ENCODE measurements around the gene TMEM59L.
"Not testable (repeated sequence)": the region's sequence is repeated elsewhere in the genome, so short reads cannot be mapped to it uniquely, and the experiment has no call there.

The TMEM59L gene

GRCh38 chr19:18597809-18598660 lies 14.6 kb upstream of the TMEM59L start:
- Histone ChIP-seq H3K27ac (no peak overlapping the region), H3K4me2 (ENCODE audit: low read length) (no peak overlapping the region), H3K4me3 (ENCODE audit: low read depth, low read length) (no peak overlapping the region), H3K4me1 (peaks cover 5% of the 10 kb centered on the region), H3K36me3 (ENCODE audit: control insufficient read depth, insufficient read depth, low read length) (no peaks in the 10 kb centered on the region), H3K9ac (no peak overlapping the region), H3K79me2 (no peaks in the 10 kb centered on the region), H2AFZ (no peak overlapping the region), H3K27me3 (ENCODE audit: control insufficient read depth, insufficient read depth, low read length) (no peaks in the 10 kb centered on the region), H3K9me3 (ENCODE audit: control insufficient read depth, low read length) (no peaks in the 10 kb centered on the region)
- TF ChIP-seq CTCF (IDR thresholded peaks at IDR 0.05), result no peak

- H3K27me3 ChIP-seq (ENCODE audit: control insufficient read depth, insufficient read depth, low read length), result peaks cover 3% of the 10 kb centered on the region
- no peak overlapping the region for H3K27ac ChIP-seq
- H3K4me1 ChIP-seq, result peaks cover 5% of the 10 kb centered on the region
- H3K4me3 ChIP-seq (ENCODE audit: low read depth, low read length), result no peak overlapping the region
- no peaks in the 10 kb centered on the region for H3K79me2 ChIP-seq
- no peak overlapping the region for H3K4me2 ChIP-seq (ENCODE audit: low read length)
- H3K9me3 ChIP-seq (ENCODE audit: control insufficient read depth, low read length), result no peaks in the 10 kb centered on the region
- no peak overlapping the region for H2AFZ ChIP-seq
- H3K36me3 ChIP-seq (ENCODE audit: control insufficient read depth, insufficient read depth, low read length), result no peaks in the 10 kb centered on the region
- H3K9ac ChIP-seq, result no peak overlapping the region
- TF ChIP-seq CTCF (IDR thresholded peaks at IDR 0.05), result no peak
Observed at GRCh38 chr19:18599485-18599884, 13.2 kb upstream of the TMEM59L start.

GRCh38 chr19:18600692-18601397 lies 11.8 kb upstream of the TMEM59L start:
- H2AFZ ChIP-seq; H3K4me2 ChIP-seq (ENCODE audit: low read length); H3K4me1 ChIP-seq; H3K79me2 ChIP-seq; H3K27me3 ChIP-seq (ENCODE audit: control insufficient read depth, insufficient read depth, low read length); H3K4me3 ChIP-seq (ENCODE audit: low read depth, low read length); H3K27ac ChIP-seq; H3K36me3 ChIP-seq (ENCODE audit: control insufficient read depth, insufficient read depth, low read length); H3K9ac ChIP-seq; H3K9me3 ChIP-seq (ENCODE audit: control insufficient read depth, low read length): not testable (repeated sequence)

GRCh38 chr19:18601875-18602274 lies 10.8 kb upstream of the TMEM59L start:
- H3K4me2 ChIP-seq (ENCODE audit: low read length), result no peak overlapping the region
- no peak overlapping the region for H2AFZ ChIP-seq
- no peaks in the 10 kb centered on the region for H3K9me3 ChIP-seq (ENCODE audit: control insufficient read depth, low read length)
- H3K4me1 ChIP-seq, result no peaks in the 10 kb centered on the region
- H3K4me3 ChIP-seq (ENCODE audit: low read depth, low read length), result no peak overlapping the region
- no peak overlapping the region for H3K27ac ChIP-seq
- H3K36me3 ChIP-seq (ENCODE audit: control insufficient read depth, insufficient read depth, low read length), result no peaks in the 10 kb centered on the region
- H3K9ac ChIP-seq, result no peak overlapping the region
- H3K79me2 ChIP-seq, result no peaks in the 10 kb centered on the region
- H3K27me3 ChIP-seq (ENCODE audit: control insufficient read depth, insufficient read depth, low read length), result peaks cover 3% of the 10 kb centered on the region
- TF ChIP-seq CTCF (IDR thresholded peaks at IDR 0.05), result no peak

- Histone ChIP-seq H3K79me2 (no peaks in the 10 kb centered on the region), H3K27ac (no peak overlapping the region), H3K36me3 (ENCODE audit: control insufficient read depth, insufficient read depth, low read length) (no peaks in the 10 kb centered on the region), H3K9ac (no peak overlapping the region), H3K4me3 (ENCODE audit: low read depth, low read length) (no peak overlapping the region), H3K9me3 (ENCODE audit: control insufficient read depth, low read length) (no peaks in the 10 kb centered on the region), H2AFZ (peak overlapping the region; percentile 14), H3K4me1 (peaks cover 7% of the 10 kb centered on the region), H3K27me3 (ENCODE audit: control insufficient read depth, insufficient read depth, low read length) (peaks cover 9% of the 10 kb centered on the region), H3K4me2 (ENCODE audit: low read length) (no peak overlapping the region)
- TF ChIP-seq CTCF (IDR thresholded peaks at IDR 0.05), result no peak
Observed at GRCh38 chr19:18603255-18603957, 9.3 kb upstream of the TMEM59L start.

Measured in parathyroid adenoma (tissue), 2 donors.